Stimulated activated CD4-positive, alpha-beta T cell treated with anti-CD3 and anti-CD28 coated beads, Interleukin-15, amount 100 ng/mL, for 1 hour (primary cell): ENCODE results near the gene VAMP4.
"Not testable (repeated sequence)": the region's sequence is repeated elsewhere in the genome, so short reads cannot be mapped to it uniquely, and the experiment has no call there.

Experiments used
- DNase-seq, 2 donors: peaks; one replicate each; pipeline ENCODE4 v3.0.0-alpha.2; 2020; ENCODE audit warnings: low read depth in 1 of 2, low spot score in 1 of 2

VAMP4 gene

GRCh38 chr1:171753182-171753581 lies 11.3 kb upstream of the VAMP4 start:
- no peak for DNase-seq

GRCh38 chr1:171751221-171751620 lies 9.4 kb upstream of the VAMP4 start:
- DNase-seq, result no peak

- no peak for DNase-seq
Measured at GRCh38 chr1:171748651-171749050, 6.8 kb upstream of the VAMP4 start.

- no peak for DNase-seq
Measured at GRCh38 chr1:171744986-171745385, 3.1 kb upstream of the VAMP4 start.

- no peak for DNase-seq
Measured at GRCh38 chr1:171743081-171743870, 1.4 kb upstream of the VAMP4 start.

- DNase-seq, result no peak
Measured at GRCh38 chr1:171742577-171742922, 685 bp upstream of the VAMP4 start.

- DNase-seq, result peak; percentile 9 to 16
Measured at GRCh38 chr1:171740987-171741871, 636 bp downstream of the VAMP4 start.

GRCh38 chr1:171740356-171740863 lies 1.5 kb downstream of the VAMP4 start:
- DNase-seq, result no peak

GRCh38 chr1:171739656-171740055 lies 2.2 kb downstream of the VAMP4 start:
- DNase-seq, result no peak

- DNase-seq, result no peak
Measured at GRCh38 chr1:171738911-171739310, 3.0 kb downstream of the VAMP4 start.

- DNase-seq, result no peak
Measured at GRCh38 chr1:171736196-171736595, 5.7 kb downstream of the VAMP4 start.

- DNase-seq, result no peak
Measured at GRCh38 chr1:171730052-171730451, 11.8 kb downstream of the VAMP4 start.

- no peak for DNase-seq
Measured at GRCh38 chr1:171727778-171728177, 14.1 kb downstream of the VAMP4 start.

GRCh38 chr1:171723180-171723579 lies 18.7 kb downstream of the VAMP4 start:
- not testable (repeated sequence) for DNase-seq

GRCh38 chr1:171718848-171719247 lies 23.0 kb downstream of the VAMP4 start:
- no peak for DNase-seq

GRCh38 chr1:171718216-171718615 lies 23.6 kb downstream of the VAMP4 start:
- DNase-seq, result no peak

- DNase-seq, result no peak
Measured at GRCh38 chr1:171717062-171717718, 24.7 kb downstream of the VAMP4 start.

- no peak for DNase-seq
Measured at GRCh38 chr1:171716616-171717015, 25.2 kb downstream of the VAMP4 start.

GRCh38 chr1:171715813-171716251 lies 26.0 kb downstream of the VAMP4 start:
- no peak for DNase-seq

GRCh38 chr1:171712341-171712740 lies 29.5 kb downstream of the VAMP4 start:
- no peak for DNase-seq

GRCh38 chr1:171711643-171712042 lies 30.2 kb downstream of the VAMP4 start:
- no peak for DNase-seq

GRCh38 chr1:171707583-171707982 lies 34.3 kb downstream of the VAMP4 start:
- DNase-seq, result no peak
